Stimulated activated CD4-positive, alpha-beta T cell treated with anti-CD3 and anti-CD28 coated beads, TNF-alpha, amount 100 ng/mL, for 4 hours (primary cell): ENCODE results near the gene CHTOP.
"Not testable (repeated sequence)": the region's sequence is repeated elsewhere in the genome, so short reads cannot be mapped to it uniquely, and the experiment has no call there.

Experiments used
- DNase-seq, 3 experiments: peaks; one replicate each; pipeline ENCODE4 v3.0.0-alpha.2; 2020; ENCODE audit warnings: low read depth in 3 of 3

Gene CHTOP

DNA sequence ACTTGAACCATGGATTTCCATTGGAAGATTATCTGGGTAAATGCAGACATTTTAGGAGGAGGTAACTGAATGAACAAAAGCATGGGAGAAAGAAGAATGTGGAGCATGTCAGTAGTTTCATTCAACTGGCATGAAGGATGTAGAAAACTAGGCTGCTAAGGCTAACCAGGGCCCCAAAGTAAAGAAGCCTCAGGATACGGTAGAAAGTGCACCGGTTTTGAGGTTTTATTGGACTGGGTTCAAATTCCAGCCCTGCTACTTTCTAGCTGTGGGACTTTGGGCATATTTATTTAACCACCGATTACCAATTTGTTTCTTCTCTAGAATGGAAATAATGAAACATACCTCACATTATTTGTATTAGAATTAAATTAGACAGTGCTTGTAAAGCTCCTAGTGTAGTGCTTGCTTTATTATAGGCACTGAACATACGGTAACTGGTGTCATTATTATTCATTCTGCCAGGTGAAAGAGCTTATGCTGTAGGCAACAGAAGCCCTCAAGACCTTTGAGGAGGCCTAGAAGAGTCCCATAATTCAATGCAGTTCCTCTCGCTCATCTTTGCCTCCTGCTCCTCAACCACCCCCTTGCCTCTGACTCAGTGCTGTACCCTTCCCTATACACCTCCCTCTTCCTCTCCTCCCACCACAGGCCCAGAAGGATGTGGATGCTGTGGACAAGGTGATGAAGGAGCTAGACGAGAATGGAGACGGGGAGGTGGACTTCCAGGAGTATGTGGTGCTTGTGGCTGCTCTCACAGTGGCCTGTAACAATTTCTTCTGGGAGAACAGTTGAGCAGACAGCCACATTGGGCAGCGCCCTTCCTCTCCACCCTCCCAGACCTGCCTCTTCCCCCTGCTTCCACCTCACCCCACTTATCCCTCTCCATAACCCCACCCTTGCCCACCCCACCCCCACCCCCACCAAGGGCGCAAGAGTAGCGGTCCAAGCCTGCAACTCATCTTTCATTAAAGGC is 2.5 kb upstream of the CHTOP start:
- DNase-seq, result no peak

DNA sequence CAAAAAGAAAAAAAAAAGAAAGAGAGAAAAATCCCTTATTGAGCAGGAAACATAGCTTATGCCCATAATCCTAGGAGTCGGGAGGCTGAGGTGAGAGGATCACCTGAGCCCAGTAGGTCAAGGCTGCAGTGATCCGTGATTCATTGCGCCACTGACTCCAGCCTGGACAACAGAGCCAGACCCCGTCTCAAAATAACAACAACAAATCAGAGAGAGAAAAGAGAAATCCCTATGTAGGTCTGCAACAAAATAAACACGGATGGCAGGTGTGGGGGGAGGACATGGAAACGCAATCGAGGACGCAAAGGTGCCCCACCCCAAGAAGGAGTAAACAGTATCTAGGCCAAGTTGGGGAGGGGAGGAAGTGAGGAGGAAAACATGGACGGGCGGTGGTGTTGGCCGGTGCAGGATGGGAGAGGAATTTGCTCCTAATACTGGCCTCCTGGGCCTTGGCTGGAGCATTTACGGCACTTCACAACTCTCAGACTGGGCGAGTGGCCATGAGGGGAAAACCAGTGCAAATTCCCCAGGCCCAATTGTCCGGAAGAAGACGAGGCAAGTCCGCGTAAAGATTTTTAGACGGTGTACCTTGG is 609 bp upstream of the CHTOP start:
- DNase-seq, result no peak

DNA sequence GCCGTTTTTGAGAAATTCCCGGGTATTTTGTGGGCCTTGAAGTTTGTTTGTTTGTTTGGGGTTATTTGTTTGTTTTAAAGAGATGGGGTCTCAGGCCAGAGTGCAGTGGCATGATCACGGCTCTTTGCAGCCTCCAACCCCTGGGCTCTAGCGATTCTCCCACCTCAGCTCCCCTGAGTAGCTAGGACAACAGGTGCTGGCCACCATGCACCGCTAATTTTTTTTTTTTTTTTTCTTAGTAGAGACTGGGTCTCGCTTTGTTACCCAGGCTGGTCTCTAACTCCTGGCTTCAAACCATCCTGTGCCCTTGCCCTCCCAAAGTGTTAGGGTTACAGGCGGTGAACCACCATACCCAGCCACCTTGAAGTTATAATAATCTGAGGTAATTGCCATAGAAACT is 2.0 kb downstream of the CHTOP start:
- no peak for DNase-seq

DNA sequence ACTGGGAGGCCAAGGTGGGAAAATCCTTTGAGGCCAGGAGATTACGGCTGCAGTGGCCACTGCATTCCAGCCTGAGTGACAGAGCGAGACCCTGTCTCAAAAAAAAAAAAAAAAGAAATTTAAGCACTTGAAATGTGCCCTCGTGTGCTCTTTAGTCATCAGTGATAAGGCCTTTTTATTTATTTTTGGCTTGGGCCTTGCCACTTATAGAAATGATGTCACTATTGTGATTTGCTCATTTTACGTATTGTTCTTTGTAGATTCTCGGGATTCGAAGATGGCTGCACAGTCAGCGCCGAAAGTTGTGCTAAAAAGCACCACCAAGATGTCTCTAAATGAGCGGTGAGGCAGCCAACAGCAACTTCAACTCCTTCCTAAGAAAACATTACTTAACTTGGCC is 2.4 kb downstream of the CHTOP start:
- DNase-seq, result no peak

DNA sequence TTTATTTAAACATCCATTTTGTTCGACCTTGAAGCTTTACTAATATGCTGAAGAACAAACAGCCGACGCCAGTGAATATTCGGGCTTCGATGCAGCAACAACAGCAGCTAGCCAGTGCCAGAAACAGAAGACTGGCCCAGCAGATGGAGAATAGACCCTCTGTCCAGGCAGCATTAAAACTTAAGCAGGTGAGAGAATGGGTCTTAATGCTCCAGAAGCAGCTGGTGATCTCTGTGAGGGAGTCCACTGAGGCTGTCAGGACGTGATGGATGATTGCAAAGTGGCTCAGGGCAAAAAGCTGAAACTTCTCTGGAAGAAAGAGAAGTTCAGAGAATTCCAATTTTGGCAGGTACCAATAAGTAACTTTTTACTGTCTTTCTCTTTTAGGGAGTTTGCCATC is 4.4 kb downstream of the CHTOP start:
- DNase-seq, result no peak

DNA sequence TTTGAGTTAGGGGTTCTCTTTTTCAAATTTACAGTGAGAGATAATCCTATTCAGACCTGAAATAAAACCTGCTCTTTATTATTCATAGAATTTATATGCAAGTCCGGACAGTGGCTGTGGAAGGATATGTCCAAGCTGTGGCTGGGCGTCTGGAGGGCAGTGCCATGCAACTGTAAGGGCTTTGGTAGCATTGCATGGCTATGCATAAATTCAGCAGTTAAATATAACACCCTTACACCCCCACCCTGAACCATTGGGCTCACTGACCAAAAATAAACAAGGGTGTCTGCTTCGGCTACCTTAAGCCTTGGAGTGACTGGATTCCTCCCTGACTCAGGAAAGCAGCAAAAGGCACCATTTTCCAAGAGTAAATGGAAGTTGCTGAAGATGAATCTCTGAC is 5.4 kb downstream of the CHTOP start:
- DNase-seq, result no peak

DNA sequence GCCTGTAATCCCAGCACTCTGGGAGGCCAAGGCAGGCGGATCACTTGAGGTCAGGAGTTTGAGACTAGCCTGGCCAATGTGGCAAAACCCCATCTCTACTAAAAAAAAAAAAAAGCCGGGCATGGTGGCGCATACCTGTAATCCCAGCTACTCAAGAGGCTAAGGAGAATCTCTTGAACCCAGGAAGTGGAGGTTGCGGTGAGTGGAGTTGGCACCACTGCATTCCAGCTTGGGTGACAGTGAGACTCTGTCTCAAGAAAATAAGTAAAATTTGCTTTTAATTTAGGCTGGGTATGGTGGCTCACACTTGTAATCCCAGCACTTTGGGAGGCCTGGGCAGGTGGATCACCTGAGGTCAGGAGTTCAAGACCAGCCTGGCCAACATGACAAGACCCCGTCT is 6.3 kb downstream of the CHTOP start:
- DNase-seq, result not testable (repeated sequence)

DNA sequence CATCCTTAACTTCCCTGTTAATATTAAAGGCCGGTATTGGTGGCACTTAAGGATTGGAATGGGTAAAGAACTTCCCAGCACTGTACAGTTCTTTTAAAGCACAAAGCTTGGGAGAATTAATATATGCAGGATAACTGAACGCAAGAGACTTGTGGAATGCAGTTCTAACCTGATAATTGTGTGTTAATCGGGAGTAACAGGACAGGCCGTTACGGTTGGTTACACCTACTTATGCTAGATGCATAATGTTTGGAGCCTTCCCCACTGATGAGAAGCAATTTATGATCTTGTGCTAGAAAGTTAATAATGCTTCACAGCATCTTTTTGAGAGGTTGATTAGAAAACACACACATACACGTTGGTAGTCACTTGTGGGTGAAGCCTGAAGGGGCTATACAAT is 7.0 kb downstream of the CHTOP start:
- DNase-seq, result no peak

DNA sequence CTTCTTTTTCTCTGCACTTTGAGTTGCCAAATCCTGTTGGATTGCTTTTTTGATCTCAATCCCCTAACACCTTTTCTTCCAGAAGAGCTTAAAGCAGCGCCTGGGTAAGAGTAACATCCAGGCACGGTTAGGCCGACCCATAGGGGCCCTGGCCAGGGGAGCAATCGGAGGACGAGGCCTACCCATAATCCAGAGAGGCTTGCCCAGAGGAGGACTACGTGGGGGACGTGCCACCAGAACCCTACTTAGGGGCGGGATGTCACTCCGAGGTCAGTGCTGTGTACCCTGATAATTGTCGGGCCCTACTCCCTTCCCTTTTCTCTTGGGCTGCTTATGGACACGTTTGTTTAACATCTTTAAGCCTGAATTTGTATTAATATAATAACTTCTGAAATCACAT is 8.3 kb downstream of the CHTOP start:
- no peak for DNase-seq

DNA sequence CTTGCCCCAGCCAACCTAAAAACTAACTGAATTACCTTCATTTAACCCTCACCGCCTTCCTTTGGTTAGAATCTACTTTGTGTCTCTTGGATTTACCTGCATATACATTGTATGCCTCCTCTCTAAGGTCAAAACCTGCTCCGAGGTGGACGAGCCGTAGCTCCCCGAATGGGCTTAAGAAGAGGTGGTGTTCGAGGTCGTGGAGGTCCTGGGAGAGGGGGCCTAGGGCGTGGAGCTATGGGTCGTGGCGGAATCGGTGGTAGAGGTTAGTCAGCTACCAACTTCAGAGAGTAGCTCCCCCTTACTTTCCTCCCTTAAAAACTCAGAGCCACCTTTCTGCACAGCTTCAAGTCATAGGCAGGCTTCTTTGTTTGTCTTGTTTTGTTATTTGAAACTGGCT is 9.2 kb downstream of the CHTOP start:
- DNase-seq, result no peak

DNA sequence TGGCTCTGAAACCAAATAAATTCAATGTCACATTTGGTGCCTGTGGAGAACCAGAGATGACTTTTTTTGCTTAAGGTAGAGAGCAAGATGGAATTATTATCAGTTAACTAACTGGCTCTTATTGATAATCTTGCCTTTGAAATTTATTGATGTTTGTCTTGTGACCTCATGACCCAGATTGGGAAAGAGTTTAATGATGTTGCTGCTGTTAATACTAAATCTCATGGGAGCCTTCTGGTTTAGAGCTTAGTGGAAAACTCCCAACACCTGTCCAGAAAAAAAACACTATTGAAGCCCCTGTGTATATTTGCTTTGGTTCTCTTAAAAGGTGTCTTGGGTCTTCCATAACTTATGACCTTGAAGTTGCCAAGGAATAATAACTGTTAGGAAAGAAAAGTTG is 9.9 kb downstream of the CHTOP start:
- no peak for DNase-seq

DNA sequence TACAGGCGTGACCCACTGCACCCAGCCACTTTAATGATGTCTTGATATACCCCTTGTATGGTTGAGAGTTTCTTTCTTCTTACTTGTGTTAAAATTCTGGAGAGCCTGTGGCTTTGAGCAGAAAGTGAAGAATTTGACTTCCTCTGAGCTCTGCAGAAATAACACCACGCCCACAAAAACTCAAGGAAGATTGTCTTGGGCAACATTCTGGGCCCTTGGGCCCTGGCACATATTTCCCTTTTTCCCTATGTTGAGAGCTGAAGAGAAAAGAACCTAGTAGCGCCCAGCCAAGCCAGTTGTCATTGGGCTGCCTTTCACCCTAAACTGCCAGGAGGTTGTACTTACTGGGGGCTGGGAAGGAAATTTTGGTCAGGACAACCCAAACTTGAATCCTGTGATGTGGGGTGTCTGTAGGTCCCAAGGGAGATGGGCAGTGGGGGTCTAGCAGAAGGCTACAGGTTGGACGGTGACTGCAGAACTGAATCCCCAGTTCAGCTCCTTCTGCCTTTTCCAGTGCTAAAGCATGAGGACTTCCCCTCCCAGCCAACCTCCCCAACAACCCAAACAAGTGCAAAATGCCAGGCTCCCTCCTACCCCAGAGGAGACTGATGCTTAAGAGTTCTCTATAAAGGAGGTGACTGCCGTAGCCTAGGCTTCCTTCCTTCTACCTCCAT is 12.9 kb downstream of the CHTOP start:
- DNase-seq, result no peak

DNA sequence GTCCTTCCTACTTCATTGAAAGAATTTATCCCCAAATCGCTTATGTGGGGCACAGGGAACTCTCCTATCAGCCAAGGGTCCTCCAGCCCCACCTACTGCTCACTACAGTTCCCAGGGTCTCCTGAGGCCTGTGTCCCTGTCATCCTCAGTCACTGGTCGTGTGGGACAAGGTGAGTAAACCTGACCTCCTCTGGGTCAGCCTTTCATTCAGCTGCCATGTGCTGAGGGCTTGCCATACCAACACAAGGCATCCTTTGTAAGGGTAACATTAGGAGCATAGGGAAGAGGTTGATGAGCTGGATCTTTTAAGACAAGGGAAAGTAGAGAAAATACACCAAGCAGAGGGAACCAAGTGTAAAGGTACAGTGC is 13.5 kb downstream of the CHTOP start:
- DNase-seq, result no peak

DNA sequence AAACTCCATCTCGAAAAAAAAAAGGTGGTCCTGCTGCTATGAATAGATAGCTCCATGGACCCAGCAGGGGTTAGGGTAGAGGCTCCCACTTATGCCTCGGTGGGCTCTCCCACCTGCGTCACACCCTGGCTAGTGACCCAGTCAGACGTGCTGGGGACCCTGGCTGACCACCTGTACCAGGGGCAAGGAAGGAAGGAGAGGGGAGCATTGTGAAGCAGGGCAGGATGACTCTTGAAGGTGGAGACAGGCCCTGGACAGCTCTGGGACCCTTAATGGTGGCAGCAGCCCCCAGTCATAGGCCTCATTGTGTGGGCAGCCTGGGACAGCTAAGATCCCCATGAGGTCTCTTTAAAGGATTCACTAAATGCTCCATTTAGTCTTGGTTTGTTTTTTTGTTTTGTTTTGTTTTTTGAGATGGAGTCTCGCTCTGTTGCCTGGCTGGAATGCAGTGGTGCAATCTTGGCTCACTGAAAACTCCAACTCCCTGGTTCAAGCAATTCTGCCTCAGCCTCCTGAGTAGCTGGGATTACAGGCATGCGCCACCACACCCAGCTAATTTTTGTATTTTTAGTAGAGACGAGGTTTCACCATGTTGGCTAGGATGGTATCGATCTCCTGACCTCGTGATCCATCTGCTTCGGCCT is 14.3 kb downstream of the CHTOP start:
- no peak for DNase-seq

DNA sequence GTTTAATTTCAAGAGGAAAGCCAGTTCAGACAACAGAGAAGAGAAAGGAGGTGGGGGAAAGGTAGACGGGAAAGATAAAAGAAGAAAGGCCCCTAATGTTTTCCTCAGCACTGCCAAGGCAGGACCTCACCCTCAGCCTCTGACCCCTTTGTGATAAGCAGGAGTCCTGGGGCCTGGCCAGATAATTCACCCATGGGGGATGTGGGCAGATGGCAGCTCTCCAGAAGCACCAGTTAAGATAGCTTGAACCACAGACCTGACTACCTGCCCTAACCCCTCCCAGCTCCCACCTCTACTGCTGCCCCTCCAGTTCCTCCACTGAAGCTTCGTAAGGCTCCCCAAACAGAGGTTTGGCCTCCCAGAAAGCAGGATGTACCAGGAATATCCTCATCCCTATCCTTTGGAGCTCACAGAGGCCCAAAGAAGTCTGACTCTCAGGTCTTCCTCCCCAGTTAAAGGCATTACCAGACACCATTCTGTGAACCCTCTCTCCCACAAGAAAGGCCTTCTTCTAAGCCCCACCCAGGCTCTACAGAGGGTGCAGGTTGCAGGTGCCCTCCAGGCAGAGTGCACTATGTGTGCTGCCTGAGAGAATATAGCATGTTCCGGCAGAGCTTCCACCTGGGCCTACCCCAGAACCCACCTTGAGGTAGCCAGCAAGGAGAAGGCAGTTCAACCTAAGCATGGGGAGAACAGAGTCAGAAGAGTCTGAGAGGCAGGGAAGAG is 15.4 kb downstream of the CHTOP start:
- DNase-seq, result no peak

DNA sequence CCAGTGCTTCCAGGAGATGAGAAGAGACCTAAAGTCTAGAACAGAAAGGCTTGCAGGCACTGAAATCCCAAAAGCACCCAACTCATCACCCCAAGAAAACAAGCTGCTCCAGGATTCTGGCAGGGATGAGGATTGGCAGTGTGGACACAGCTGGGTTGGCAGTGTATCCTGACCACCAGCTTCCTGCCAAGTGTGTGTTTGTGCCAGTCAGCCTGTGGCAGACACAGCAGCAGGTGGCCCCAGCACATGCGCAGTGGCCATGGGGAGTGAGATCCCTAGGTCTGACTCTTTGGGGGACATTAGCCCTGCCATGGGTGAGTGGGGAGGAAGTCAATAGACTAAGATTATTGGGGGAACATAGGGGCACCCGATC is 16.0 kb downstream of the CHTOP start:
- no peak for DNase-seq

DNA sequence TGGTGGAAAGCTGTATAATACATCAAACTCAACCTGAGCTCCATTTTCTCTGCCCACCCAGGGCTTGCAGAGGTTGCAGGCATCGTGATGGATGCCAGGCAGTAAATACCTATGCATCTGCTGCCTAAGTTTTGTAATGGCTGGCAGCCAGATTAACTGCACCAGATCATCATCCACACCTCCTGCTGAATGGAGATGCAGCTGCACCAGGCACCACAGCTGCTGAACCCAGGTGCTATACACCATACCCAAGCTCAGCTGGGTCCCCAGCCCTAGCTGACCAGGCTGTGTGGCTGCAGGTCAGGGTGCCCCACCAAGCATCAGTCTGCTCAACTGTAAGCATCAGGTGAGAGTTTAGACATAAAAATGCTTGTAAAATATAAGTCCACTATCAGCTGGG is 17.9 kb downstream of the CHTOP start:
- no peak for DNase-seq

DNA sequence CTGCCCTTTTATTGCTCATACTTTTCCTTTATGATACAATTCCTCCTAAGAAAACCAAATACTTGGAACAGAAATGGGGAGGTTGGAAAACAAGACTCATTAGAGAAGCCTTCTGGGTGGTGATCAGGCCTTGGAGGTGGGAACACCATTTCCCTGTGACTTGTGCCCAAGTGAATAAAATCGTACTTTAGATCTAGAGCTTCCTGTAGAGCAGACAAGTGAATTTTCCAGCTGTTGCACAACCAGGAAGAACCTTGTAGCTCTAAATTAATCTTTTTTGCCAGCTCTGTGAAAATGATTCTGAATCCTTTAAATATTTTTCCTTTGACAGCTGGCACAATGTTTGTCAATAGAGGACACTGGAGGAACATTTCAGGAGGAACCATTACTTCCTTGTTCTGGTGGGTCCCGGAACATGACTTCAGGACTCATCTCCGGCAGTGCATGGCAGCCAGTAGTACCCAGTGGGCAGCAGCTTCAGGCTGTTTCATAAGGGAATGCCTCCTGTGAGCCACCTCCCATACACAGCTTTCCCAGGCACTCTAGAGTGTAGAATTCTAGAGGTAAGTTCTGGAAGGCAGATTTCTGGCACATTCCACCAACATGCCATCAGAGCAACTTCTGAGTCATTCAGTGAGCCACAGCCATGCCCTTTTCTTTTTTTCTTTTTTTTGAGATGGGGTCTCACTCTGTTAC is 19.1 kb downstream of the CHTOP start:
- no peak for DNase-seq

DNA sequence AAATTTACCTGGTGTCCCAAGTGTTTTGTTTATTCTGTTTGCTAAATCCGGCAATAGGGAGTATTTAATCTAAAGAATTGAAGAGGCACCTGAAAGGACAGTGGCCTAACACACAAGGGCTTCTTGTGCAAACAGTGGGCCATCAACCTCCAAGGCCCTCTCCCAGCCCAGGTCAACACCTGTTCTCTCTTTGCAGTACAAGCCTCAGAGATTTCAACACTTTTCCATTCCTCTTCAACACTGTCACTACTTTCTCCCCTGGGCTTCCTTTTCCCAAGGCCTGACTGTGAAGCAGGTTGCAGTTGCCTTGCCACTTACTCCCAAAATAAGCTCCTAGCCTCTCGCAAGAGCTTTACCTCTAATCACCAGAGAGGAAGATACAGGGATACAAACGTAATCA is 21.5 kb downstream of the CHTOP start:
- DNase-seq, result no peak

DNA sequence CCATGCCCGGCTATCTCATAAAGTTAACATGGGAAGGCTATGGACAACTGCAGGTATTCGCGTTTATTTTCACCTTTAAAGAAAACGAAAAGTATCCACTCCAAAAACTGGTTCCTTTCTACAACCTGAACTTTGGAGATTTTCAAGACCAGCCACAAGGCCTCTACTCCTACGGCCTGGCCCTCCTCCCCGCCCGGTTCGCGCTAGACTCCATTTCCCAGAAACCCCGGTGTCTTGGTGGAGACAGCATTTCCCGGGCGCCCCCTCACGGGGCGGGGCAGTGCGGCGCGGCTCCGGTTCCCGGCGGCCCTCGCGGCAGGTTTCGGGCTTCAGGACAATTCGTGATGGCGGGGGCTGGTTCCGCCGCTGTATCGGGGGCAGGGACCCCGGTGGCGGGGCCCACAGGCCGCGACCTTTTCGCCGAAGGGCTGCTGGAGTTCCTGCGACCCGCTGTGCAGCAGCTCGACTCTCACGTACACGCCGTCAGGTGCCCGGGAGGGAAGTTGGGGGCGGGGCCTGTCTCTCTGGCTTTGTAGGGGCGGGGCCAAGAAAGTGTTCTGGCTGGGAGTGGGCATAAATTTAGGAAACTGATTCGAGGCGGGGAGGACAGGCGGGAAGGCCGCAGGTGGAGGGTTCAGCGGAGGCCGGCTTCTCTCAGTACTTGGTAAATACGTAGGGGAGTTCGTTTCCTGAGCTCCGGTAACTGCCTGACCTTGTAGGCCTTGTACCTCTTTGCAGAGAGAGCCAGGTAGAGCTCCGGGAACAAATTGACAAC is 24.7 kb downstream of the CHTOP start, which contains the start of gene SNAPIN:
Gene SNAPIN (plus strand): TSS at position 304 of the 775 bp plus-strand sequence. CDS start 41 bp downstream, at position 345.
- peak; percentile 77 to 85 (median 84) for DNase-seq
